Stimulated activated naive CD8-positive, alpha-beta T cell treated with anti-CD3 and anti-CD28 coated beads, Interleukin-15, Interleukin-2, amounts not matched to agents 100 ng/mL and 50 ng/mL, for 24 hours (primary cell): ENCODE data around the gene ATP23.
A peak's percentile ranks its signal among the peaks of the same experiment; 100 is the strongest.

ENCODE experiments used
- H3K27ac Mint-ChIP-seq: one replicate; pipeline ENCODE4 v1.8.0; 2021; ENCODE audit warnings: mild to moderate bottlenecking, mixed read lengths
- H3K27me3 Mint-ChIP-seq: one replicate; pipeline ENCODE4 v1.8.0; 2021; ENCODE audit warnings: mixed read lengths
- H3K36me3 Mint-ChIP-seq: one replicate; pipeline ENCODE4 v1.8.0; 2021; ENCODE audit warnings: low read depth, mixed read lengths
- H3K4me1 Mint-ChIP-seq: one replicate; pipeline ENCODE4 v1.8.0; 2021; ENCODE audit warnings: low read depth, mixed read lengths
- H3K4me3 Mint-ChIP-seq: one replicate; pipeline ENCODE4 v1.8.0; 2021; ENCODE audit warnings: mild to moderate bottlenecking, mixed read lengths
- H3K9me3 Mint-ChIP-seq: one replicate; pipeline ENCODE4 v1.8.0; 2021; ENCODE audit warnings: mixed read lengths

ATP23 gene

DNA sequence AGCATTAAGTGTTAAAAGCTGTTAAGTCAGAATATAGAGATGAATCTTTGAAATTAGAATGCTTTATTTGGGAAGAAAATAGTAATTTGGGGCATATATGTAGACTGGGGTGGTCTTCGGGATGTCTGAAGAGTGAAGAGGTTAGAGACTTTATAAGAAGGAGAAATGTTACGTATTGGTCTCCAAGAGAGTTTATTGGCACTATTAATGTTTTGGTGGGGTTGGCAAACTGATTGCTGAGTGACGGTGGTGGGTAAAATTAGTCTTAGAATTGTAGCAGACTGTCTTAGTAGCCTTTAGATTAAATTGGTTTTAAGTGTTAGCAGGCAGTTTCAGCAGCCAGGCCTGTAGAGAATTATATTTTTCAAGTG, 4.9 kb upstream of the ATP23 start:
- Mint-ChIP-seq H3K4me3 (peak overlapping the region; percentile 98), H3K36me3 (peaks cover 1% of the 10 kb centered on the region), H3K27me3 (no peaks in the 10 kb centered on the region), H3K4me1 (peaks cover 40% of the 10 kb centered on the region), H3K9me3 (no peaks in the 10 kb centered on the region), H3K27ac (peak overlapping the region; percentile 85)

DNA sequence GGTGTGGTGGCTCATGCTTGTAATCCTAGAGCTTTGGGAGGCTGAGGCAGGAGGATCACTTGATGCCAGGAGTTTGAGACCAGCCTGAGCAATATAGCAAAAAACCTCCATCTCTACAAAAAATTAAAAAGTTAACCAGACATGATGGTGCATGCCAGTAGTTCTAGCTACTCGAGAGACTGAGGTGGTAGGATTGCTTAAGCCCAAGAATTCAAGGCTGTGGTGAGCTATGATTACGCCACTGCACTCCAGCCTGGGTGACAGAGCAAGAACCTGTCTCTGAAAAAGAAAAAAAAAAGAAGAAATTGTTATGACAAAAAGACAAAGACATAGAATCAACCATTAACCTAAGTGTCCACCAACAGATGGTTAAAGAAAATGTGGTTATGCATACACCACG, 2.1 kb upstream of the ATP23 start:
- no peak overlapping the region for H3K27ac Mint-ChIP-seq
- no peaks in the 10 kb centered on the region for H3K36me3 Mint-ChIP-seq
- H3K4me3 Mint-ChIP-seq = no peak overlapping the region
- no peaks in the 10 kb centered on the region for H3K9me3 Mint-ChIP-seq
- no peaks in the 10 kb centered on the region for H3K27me3 Mint-ChIP-seq
- H3K4me1 Mint-ChIP-seq = peaks cover 57% of the 10 kb centered on the region

DNA sequence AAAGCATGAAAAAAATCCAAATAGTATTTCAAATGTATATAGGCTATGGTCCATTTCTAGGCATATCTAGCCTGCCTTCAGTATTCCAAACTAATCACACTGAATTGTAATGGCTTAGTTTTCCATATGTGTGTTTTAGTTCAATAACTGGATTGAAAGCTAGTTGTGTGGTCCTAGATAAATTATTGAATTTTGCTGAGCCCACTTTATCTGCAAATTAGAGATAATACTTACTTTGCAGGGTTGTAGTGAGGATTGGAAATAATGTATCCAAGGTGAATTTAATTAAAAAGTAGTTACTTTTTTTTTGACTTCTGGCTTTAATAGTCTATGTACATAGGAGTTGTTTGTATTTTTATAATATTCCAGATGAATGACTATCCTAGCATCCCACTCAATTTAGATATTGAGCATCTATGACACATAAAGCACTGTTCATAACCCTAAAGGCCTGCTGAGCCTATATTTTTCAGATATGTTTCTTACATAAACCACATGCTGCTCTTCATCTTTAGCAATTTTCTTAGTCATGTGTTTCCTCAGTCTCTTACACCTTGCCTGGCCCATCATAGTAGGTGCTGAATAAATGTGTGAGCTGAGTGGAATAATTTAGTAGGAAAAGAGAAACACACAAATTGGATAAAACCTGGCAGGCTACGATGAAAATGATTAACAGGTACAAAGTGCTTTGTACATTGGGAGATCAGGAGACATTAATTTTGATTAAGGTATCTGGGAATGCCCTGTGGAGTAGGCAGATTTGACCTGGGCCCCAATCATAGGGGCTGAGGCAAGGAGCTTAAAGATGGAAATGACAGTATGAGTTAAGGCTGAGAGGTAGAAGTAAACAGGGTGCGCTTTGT, 1.1 kb upstream of the ATP23 start:
- peak overlapping the region; percentile 95 for H3K4me3 Mint-ChIP-seq
- H3K27ac Mint-ChIP-seq = peak overlapping the region; percentile 84
- no peaks in the 10 kb centered on the region for H3K27me3 Mint-ChIP-seq
- H3K9me3 Mint-ChIP-seq = no peaks in the 10 kb centered on the region
- H3K4me1 Mint-ChIP-seq = peaks cover 52% of the 10 kb centered on the region
- no peaks in the 10 kb centered on the region for H3K36me3 Mint-ChIP-seq

- no peaks in the 10 kb centered on the region for H3K9me3 Mint-ChIP-seq
- peak overlapping the region; percentile 84 for H3K27ac Mint-ChIP-seq
- no peaks in the 10 kb centered on the region for H3K36me3 Mint-ChIP-seq
- H3K4me1 Mint-ChIP-seq = peaks cover 46% of the 10 kb centered on the region
- peak overlapping the region; percentile 95 for H3K4me3 Mint-ChIP-seq
- no peaks in the 10 kb centered on the region for H3K27me3 Mint-ChIP-seq
Measured at GRCh38 chr12:57940915-57941164, 527 bp upstream of the ATP23 start.

GRCh38 chr12:57943438-57944080, 2.2 kb downstream of the ATP23 start:
- Mint-ChIP-seq H3K36me3 (peaks cover 7% of the 10 kb centered on the region), H3K27ac (no peak overlapping the region), H3K27me3 (no peaks in the 10 kb centered on the region), H3K4me1 (peaks cover 40% of the 10 kb centered on the region), H3K4me3 (no peak overlapping the region), H3K9me3 (no peaks in the 10 kb centered on the region)

- Mint-ChIP-seq H3K9me3 (no peaks in the 10 kb centered on the region), H3K27me3 (no peaks in the 10 kb centered on the region), H3K4me1 (peaks cover 37% of the 10 kb centered on the region), H3K4me3 (no peak overlapping the region), H3K36me3 (peaks cover 7% of the 10 kb centered on the region), H3K27ac (no peak overlapping the region)
Measured at GRCh38 chr12:57944313-57945023, 3.1 kb downstream of the ATP23 start.

DNA sequence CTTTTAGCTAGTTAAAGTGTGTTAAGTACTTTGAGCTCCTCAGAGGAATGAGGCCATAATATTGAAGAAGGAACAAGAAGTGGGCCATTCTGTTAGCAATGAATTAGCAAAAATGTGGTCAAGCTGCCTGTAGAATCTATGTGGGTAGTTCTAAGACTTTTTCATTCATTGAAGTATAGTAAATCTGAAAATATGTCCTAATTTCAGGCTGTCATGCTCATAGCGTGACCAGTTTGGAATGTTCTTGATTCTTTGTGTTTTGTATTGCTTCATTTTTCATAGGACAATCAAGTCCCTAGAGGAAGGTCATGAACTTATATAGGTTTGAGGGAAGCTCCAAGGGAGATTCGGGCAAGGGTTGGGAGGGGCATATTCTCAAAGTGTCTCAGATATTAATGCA, 11.4 kb downstream of the ATP23 start:
- no peaks in the 10 kb centered on the region for H3K4me1 Mint-ChIP-seq
- H3K27me3 Mint-ChIP-seq = no peaks in the 10 kb centered on the region
- H3K4me3 Mint-ChIP-seq = no peak overlapping the region
- H3K9me3 Mint-ChIP-seq = no peaks in the 10 kb centered on the region
- peaks cover 53% of the 10 kb centered on the region for H3K36me3 Mint-ChIP-seq
- no peak overlapping the region for H3K27ac Mint-ChIP-seq

- Mint-ChIP-seq H3K9me3 (peaks cover 2% of the 10 kb centered on the region), H3K36me3 (peaks cover 65% of the 10 kb centered on the region), H3K4me3 (no peak overlapping the region), H3K27ac (no peak overlapping the region), H3K4me1 (no peaks in the 10 kb centered on the region), H3K27me3 (no peaks in the 10 kb centered on the region)
Measured at GRCh38 chr12:57954768-57955167, 13.4 kb downstream of the ATP23 start.

GRCh38 chr12:57958061-57958657, 16.8 kb downstream of the ATP23 start:
- Mint-ChIP-seq H3K4me3 (no peak overlapping the region), H3K27ac (no peak overlapping the region), H3K36me3 (peaks cover 51% of the 10 kb centered on the region), H3K4me1 (no peaks in the 10 kb centered on the region), H3K9me3 (peaks cover 23% of the 10 kb centered on the region), H3K27me3 (no peaks in the 10 kb centered on the region)

GRCh38 chr12:57964421-57964820, 23.1 kb downstream of the ATP23 start:
- H3K27me3 Mint-ChIP-seq = no peaks in the 10 kb centered on the region
- H3K4me1 Mint-ChIP-seq = no peaks in the 10 kb centered on the region
- no peak overlapping the region for H3K27ac Mint-ChIP-seq
- no peaks in the 10 kb centered on the region for H3K36me3 Mint-ChIP-seq
- peaks cover 31% of the 10 kb centered on the region for H3K9me3 Mint-ChIP-seq
- H3K4me3 Mint-ChIP-seq = no peak overlapping the region

DNA sequence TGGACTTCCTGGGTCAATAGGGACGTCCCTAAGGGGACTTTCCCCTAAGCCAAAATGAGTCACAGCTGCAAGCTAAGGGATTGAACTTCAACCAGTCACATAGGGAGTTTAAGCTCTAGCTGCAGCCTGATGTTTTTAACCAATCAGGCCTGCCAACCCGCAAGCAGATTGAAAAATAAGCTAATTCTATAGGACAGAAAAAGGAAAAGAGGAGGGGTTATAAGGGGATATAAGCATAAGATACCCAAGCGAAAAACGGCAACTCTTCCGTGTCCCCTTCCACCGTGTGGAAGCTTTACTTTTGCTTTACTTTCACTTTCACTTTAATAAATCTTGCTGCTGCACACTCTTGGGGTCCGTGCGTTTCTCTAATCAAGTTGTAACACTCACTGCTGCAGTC, 24.4 kb downstream of the ATP23 start:
- Mint-ChIP-seq H3K27me3 (no peaks in the 10 kb centered on the region), H3K36me3 (no peaks in the 10 kb centered on the region), H3K4me1 (no peaks in the 10 kb centered on the region), H3K4me3 (no peak overlapping the region), H3K27ac (no peak overlapping the region), H3K9me3 (peaks cover 26% of the 10 kb centered on the region)

DNA sequence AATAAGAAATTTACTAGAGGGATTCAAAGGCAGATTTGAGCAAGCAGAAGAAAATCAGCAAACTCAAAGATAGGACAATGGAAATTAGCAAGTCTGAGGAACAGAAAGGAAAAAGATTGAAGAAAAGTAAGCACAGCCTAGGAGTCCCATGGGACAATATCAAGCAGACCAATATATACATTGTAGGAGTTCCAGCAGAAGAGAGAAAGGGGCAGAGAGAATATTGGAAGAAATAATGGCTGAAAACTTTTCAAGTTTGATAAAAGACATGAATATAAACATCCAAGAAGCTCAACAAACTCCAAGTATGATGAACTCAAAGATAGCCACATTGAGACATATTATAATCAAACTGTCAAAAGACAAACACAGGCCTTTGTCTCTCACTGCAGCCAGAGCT, 25.2 kb downstream of the ATP23 start:
- H3K27me3 Mint-ChIP-seq = no peaks in the 10 kb centered on the region
- no peak overlapping the region for H3K4me3 Mint-ChIP-seq
- H3K9me3 Mint-ChIP-seq = peaks cover 19% of the 10 kb centered on the region
- no peaks in the 10 kb centered on the region for H3K4me1 Mint-ChIP-seq
- H3K36me3 Mint-ChIP-seq = no peaks in the 10 kb centered on the region
- no peak overlapping the region for H3K27ac Mint-ChIP-seq

GRCh38 chr12:57983146-57983857, 41.9 kb downstream of the ATP23 start:
- H3K36me3 Mint-ChIP-seq = no peaks in the 10 kb centered on the region
- no peak overlapping the region for H3K27ac Mint-ChIP-seq
- no peak overlapping the region for H3K4me3 Mint-ChIP-seq
- no peaks in the 10 kb centered on the region for H3K4me1 Mint-ChIP-seq
- peaks cover 14% of the 10 kb centered on the region for H3K27me3 Mint-ChIP-seq
- no peaks in the 10 kb centered on the region for H3K9me3 Mint-ChIP-seq

DNA sequence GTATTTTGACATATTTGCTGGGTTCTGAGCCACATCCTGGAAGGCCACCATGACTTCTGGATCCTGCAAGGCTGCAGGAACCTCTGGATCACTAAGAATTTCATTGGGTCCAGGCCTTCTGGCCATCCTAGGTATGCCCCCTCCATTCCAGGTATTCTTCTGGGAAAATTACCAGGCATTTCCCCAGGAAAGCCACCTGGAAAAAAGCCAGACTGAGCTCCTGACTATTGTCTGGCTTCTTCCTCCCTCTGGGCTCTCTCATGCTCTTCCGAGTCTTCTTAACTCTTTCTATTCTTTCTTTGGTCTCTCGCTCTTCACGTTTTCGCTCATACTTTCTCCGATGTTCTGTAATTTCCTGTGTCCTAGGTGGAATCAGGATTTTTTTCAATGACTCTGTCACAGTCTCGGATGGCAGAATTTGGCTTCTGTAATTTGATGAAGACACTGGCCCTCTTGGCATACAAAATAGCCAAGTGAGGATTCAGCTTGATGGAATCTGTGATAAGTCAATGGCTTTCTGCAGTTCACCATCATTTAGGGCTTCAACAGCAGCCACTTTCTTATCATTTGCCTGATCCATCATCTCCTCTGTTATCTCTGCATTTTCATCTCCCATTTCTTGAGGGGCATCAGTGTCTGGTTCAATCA, 42.6 kb downstream of the ATP23 start:
- Mint-ChIP-seq H3K27ac (no peak overlapping the region), H3K27me3 (peaks cover 9% of the 10 kb centered on the region), H3K4me1 (no peaks in the 10 kb centered on the region), H3K4me3 (no peak overlapping the region), H3K9me3 (no peaks in the 10 kb centered on the region), H3K36me3 (no peaks in the 10 kb centered on the region)
